GM12891 (cell line): Measurements from ENCODE around the gene FANCC.

Experiments used
- PAX5 ChIP-seq: IDR thresholded peaks from 2 replicates; pipeline ENCODE4 v1.6.1; 2011; ENCODE audit warnings: low read length, moderate library complexity, mild to moderate bottlenecking; ENCODE audit not compliant: insufficient read depth, severe bottlenecking
- POLR2A ChIP-seq: IDR thresholded peaks from 2 replicates; pipeline ENCODE4 v1.6.1; 2011; ENCODE audit warnings: low read depth, low read length, control low read depth
- POLR2AphosphoS5 ChIP-seq: IDR thresholded peaks from 2 replicates; pipeline ENCODE4 v1.6.1; 2011; ENCODE audit warnings: low read depth, low read length, control low read depth
- SPI1 ChIP-seq: IDR thresholded peaks from 2 replicates; pipeline ENCODE4 v1.6.1; 2011; ENCODE audit warnings: low read depth, low read length, control low read depth

DNA sequence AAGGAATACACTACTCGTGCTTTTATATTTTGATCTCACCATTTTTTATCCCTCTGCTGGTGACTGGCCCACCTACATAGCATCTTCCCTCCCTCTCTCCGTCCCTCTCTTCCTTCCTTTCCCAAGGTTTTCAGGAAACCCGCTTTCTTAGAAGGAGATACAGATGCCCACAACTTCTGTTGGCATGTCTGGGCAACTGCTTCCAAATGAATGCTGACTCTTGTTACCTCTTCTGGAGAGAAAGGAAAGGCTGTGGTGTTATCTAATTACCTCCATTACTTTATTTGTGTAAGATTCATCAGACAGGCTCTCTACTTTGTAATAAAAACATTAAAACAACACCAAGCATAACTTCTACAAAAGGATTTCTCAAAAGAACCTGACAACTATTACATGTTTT, 20.2 kb downstream of the FANCC start:
- TF ChIP-seq POLR2A (no peak), SPI1 (no peak), POLR2AphosphoS5 (no peak), PAX5 (no peak)
